HUDEP-2 (cell line): ENCODE data around the gene SCO1.
A peak's percentile ranks its signal among the peaks of the same experiment; 100 is the strongest.
"Not testable (repeated sequence)": the region's sequence is repeated elsewhere in the genome, so short reads cannot be mapped to it uniquely, and the experiment has no call there.

ENCODE experiments used
- DNase-seq, 76 experiments: peaks; one replicate each; lab custom pipeline; 2025; ENCODE audit not compliant: unreplicated experiment in 76 of 76; lab: John Stamatoyannopoulos, UW

Gene SCO1

GRCh38 chr17:10727192-10727591 lies 29.9 kb upstream of the SCO1 start:
- no peak for DNase-seq

DNA sequence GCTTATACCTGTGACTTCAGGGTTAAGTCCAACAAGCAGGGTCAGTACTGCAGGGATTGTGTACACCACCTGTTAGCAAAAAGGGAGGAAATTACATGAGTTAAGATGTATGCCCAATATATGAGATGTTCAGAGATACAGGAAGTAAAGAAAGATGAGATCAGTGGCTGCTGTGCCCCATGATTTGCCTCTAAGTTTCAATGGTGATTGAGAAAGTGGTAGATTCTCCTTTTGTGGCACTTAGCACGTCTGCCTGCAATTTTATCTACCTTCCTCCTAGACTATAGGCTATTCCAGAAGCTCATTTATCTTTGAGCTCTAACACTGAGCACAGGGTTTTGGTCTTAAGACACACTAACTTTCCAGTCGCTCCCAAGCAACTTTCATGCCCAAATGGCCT lies 28.9 kb upstream of the SCO1 start:
- no peak for DNase-seq

DNA sequence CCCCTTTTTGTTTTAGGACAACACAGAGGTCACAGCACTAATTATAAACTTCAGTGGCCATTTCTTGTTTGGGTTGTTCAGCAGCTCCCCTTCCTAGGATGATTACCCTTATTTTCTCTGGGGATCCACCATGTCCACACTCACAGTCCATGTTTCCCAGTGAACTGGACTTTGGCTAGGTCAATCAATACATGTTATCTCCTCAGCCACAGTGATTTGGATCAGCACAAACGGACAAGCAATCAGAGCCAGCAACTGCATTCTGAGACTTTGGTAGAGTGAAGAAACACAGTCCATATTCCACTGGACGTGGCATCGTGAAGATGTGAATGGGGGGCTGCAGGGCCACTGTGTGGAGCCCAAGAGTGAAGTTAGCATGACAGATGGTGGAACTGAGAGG lies 27.9 kb upstream of the SCO1 start:
- DNase-seq: no peak

- DNase-seq: no peak
Measured at GRCh38 chr17:10724546-10725195, 27.3 kb upstream of the SCO1 start.

DNA sequence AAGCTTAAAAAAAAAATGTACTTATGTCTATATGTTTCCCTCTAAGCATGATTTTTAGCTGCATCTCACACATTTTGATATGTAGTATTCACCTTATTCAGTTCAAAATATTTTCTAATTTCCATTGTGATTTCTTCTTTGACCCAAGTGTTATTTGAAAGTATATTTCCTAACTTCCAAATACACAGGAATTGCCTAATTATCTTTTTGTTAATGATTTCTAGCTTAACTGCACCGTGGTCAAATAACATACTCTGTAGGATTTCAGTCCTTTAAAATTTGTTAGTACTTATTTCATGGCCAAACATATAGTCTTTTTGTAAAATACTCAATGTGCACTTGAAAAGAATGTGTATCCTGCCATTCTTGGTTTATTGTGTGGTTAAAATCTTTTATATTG lies 21.2 kb upstream of the SCO1 start:
- DNase-seq: no peak

DNA sequence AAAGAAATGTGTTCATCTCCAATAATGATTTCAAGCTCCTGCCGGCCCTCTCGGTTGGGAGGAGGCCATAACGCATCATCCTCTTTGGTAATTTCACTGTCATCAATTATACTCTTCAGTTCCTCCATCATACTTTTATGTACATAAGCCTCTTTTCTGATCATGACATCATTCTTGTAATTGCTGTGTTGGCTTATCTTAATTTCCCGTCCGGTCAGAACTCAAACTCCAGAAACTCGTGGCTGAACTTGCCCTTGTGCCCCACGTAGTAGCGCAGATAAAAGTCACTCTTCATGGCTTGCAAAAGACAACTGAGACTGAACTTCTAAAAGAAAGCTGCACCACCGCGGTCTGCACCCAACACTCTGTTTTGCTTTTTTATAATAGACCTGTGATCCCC lies 18.9 kb upstream of the SCO1 start:
- no peak for DNase-seq

- no peak for DNase-seq
Measured at GRCh38 chr17:10713318-10713717, 16.0 kb upstream of the SCO1 start.

GRCh38 chr17:10705727-10706126 lies 8.4 kb upstream of the SCO1 start:
- DNase-seq: no peak

GRCh38 chr17:10702574-10702973 lies 5.2 kb upstream of the SCO1 start:
- DNase-seq: peak in 3 of 76 experiments; percentile 5 to 9 (median 6)

GRCh38 chr17:10699856-10700255 lies 2.5 kb upstream of the SCO1 start:
- no peak for DNase-seq

DNA sequence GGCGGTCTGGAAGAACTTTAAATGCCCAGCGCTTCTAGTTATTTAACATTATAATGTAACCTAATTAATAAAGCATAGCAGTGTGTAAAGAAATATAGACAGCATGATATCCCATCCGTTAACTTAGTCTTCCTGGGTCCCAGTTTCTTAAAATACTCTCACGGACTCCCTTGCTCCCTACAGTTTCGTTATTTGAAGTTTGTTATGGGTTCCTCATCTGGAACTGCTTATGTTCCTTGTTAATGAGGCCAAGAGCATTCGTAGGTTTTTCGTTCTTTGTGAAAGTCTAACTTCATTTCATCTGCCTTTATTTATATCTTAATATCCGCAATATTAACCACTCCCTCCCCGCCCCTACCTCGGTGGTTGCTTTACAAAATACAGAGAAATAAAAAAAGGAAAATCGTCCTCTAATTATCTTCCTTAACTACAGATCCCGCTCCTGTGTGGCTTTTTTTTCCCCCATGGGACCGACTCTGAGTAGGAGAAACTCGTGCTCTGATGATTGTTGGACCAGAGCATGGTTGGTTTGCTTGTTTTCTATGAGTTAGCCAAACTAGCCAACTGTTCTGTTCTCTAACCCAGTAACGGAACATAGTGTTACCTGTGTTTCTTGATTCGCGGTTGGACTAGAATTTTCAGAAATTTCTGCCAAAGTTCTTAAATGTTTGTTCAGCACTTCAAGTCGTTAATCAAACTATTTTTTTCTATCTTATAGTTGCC lies 924 bp upstream of the SCO1 start:
- peak in 4 of 76 experiments; percentile 3 to 8 (median 6) for DNase-seq

- not testable (repeated sequence) for DNase-seq
Measured at GRCh38 chr17:10695875-10696407, 1.4 kb downstream of the SCO1 start.

DNA sequence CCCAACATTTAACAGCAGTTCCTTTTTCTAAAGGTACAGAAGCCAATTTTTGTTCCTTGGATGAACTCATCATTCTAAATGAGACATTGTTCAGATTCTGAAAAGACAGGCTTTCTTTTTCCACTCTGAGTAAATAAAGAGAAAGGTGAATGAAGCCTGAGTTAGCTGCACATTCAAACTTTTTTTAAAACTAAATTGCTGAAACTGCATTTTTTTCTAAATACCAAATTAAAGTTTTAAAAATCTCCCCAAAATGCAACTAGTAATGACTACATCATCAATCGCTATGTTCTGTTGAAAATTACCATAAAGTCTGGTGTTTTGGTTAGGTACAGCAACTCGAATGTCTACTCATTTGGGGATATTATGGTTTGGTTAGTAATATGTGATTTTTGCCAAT lies 9.8 kb downstream of the SCO1 start:
- DNase-seq: no peak

DNA sequence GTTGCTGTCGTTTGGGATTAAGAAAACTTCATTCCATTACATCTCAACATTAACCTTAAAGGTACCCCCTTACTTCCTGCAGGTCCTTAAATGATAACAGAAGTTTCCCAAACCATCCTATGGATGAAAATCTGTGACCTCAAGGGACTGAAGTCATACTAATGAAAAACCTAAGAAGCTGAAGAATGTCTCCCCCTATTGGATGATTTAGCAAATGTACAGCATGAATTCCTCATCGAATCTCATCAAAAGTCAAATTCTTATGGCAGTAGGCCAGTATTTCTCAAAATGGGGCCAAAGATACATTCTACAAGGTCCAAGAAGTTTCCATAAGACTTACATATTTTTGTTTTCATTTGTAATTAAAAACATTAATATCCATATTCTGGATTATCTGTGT lies 13.5 kb downstream of the SCO1 start:
- DNase-seq: peak in 10 of 76 experiments; percentile 2 to 37 (median 14)

GRCh38 chr17:10681866-10682446 lies 15.4 kb downstream of the SCO1 start:
- no peak for DNase-seq

GRCh38 chr17:10674704-10675103 lies 22.6 kb downstream of the SCO1 start:
- DNase-seq: no peak

DNA sequence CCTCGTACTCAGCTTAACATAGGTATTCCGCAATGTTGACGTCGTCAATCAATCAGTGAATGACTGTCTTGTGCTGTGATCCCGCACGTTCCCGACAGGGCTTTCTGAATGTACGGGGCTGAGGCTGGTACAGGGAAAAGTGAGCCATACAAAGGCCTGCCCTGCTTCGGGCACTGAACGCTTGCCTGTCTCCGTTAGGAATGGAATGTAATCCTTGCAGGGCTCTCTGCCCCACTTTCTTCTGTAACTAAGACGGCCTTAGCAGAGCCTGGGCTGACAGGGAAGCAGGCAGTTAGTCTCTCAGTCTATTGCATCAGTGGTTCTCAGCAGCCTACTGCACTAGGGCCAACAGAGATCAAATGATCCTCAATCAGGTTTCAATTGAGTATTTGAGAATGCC lies 24.0 kb downstream of the SCO1 start:
- DNase-seq: no peak

DNA sequence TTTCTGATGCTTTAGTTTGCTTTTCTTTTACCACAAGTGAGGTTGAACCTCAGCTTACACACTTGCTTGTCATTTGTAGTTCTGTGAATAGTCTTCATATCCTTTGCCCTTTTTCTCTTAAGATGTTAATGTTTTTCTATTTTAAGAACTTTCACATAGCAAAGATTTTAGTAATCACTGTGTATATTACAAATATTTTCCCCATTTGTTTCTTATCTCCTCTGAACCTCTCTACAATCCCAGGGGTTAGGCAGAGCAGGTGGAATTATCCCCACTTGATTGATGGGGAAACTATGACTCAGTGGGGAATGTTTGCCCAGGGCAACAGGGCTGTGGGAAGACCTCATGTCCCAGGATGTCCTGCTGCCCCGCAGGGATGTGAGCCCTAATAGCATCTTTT lies 28.6 kb downstream of the SCO1 start:
- no peak for DNase-seq

- no peak for DNase-seq
Measured at GRCh38 chr17:10666906-10667305, 30.4 kb downstream of the SCO1 start.

DNA sequence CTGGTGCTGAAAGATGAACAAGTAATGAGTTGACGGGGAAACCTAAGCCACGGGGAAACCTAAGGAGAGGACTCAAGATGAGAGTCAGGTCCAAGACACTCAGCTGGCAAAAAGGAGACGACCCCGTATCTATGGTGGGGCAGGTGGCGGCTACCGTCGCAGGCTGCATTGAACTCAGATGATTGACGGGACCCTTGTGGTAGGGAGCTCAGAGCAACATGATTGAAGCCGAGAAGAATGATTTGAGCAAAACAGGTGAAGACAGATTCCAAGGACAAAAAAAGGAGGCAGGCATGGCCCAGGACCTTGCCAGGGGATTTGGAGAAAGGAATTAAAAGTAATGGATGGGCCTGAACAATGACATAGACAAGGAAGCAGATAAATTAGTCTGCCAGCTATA lies 32.8 kb downstream of the SCO1 start:
- DNase-seq: no peak

- DNase-seq: no peak
Measured at GRCh38 chr17:10663231-10663630, 34.1 kb downstream of the SCO1 start.

DNA sequence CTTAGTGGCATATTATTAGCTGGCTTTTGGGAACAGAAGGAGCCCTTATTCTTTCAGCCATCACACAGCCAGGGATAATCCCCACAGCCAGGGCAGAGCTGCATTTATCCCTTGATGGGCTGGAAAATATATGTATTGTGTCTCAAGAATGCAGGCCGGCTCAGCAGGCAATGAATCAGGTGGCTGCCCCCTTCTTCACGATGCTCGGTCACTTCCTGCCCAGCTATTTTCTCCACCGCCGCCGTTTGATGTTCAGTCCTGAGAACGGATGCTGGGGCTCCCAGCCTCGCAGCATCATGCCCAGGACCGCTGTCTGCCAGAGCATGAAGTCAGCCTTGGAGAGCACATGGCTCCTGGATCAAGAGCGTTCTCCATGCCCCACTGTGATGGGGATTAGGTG lies 35.9 kb downstream of the SCO1 start:
- no peak for DNase-seq
